Activated naive CD4-positive, alpha-beta T cell treated with anti-CD3 and anti-CD28 coated beads, Interleukin-2, amount 50 U/mL, for 24 hours (primary cell): ENCODE results near the gene KRTAP12-3.
"Not testable (repeated sequence)": the region's sequence is repeated elsewhere in the genome, so short reads cannot be mapped to it uniquely, and the experiment has no call there.

ENCODE experiments used
- H3K27ac Mint-ChIP-seq: one replicate; pipeline ENCODE4 v1.8.0; 2021; ENCODE audit warnings: mild to moderate bottlenecking, mixed read lengths
- H3K27me3 Mint-ChIP-seq: one replicate; pipeline ENCODE4 v1.8.0; 2021; ENCODE audit warnings: mixed read lengths
- H3K36me3 Mint-ChIP-seq: one replicate; pipeline ENCODE4 v1.8.0; 2021; ENCODE audit warnings: mixed read lengths
- H3K4me1 Mint-ChIP-seq: one replicate; pipeline ENCODE4 v1.8.0; 2021; ENCODE audit warnings: mixed read lengths
- H3K4me3 Mint-ChIP-seq: one replicate; pipeline ENCODE4 v1.8.0; 2021; ENCODE audit warnings: mild to moderate bottlenecking, mixed read lengths
- H3K9me3 Mint-ChIP-seq: one replicate; pipeline ENCODE4 v1.8.0; 2021; ENCODE audit warnings: mixed read lengths

The KRTAP12-3 gene

GRCh38 chr21:44638506-44639330 is 19.0 kb upstream of the KRTAP12-3 start:
- not testable (repeated sequence) for H3K4me1 Mint-ChIP-seq, H3K27me3 Mint-ChIP-seq, H3K36me3 Mint-ChIP-seq, H3K4me3 Mint-ChIP-seq
- Mint-ChIP-seq H3K27ac (peak overlapping the region; percentile 65), H3K9me3 (peaks cover 21% of the 10 kb centered on the region)

- H3K27ac Mint-ChIP-seq: peak overlapping the region; percentile 65
- no peaks in the 10 kb centered on the region for H3K4me1 Mint-ChIP-seq
- H3K9me3 Mint-ChIP-seq: peaks cover 17% of the 10 kb centered on the region
- H3K4me3 Mint-ChIP-seq: no peak overlapping the region
- peaks cover 2% of the 10 kb centered on the region for H3K36me3 Mint-ChIP-seq
- no peaks in the 10 kb centered on the region for H3K27me3 Mint-ChIP-seq
These were observed 18.4 kb upstream of the KRTAP12-3 start for GRCh38 chr21:44639331-44639655.

GRCh38 chr21:44640761-44641160 is 17.0 kb upstream of the KRTAP12-3 start:
- Mint-ChIP-seq H3K4me1 (no peaks in the 10 kb centered on the region), H3K27me3 (no peaks in the 10 kb centered on the region), H3K27ac (no peak overlapping the region), H3K36me3 (peaks cover 8% of the 10 kb centered on the region), H3K4me3 (no peak overlapping the region), H3K9me3 (peaks cover 22% of the 10 kb centered on the region)

- peaks cover 8% of the 10 kb centered on the region for H3K36me3 Mint-ChIP-seq
- H3K9me3 Mint-ChIP-seq: peaks cover 22% of the 10 kb centered on the region
- H3K4me3 Mint-ChIP-seq: no peak overlapping the region
- H3K27me3 Mint-ChIP-seq: no peaks in the 10 kb centered on the region
- H3K27ac Mint-ChIP-seq: no peak overlapping the region
- no peaks in the 10 kb centered on the region for H3K4me1 Mint-ChIP-seq
These were observed 13.9 kb upstream of the KRTAP12-3 start for GRCh38 chr21:44643741-44644310.

GRCh38 chr21:44644878-44645277 is 12.9 kb upstream of the KRTAP12-3 start:
- Mint-ChIP-seq H3K27me3 (no peaks in the 10 kb centered on the region), H3K9me3 (peaks cover 22% of the 10 kb centered on the region), H3K27ac (peak overlapping the region; percentile 62), H3K4me3 (no peak overlapping the region), H3K4me1 (no peaks in the 10 kb centered on the region), H3K36me3 (peaks cover 8% of the 10 kb centered on the region)

GRCh38 chr21:44646366-44647221 is 11.1 kb upstream of the KRTAP12-3 start, which contains the start of gene KRTAP10-11:
TSS of gene KRTAP10-11 (plus strand) at chr21:44646414. CDS start at chr21:44646459, 45 bp downstream.
- not testable (repeated sequence) for H3K4me1 Mint-ChIP-seq, H3K36me3 Mint-ChIP-seq, H3K27me3 Mint-ChIP-seq, H3K4me3 Mint-ChIP-seq
- Mint-ChIP-seq H3K27ac (peak within 1 kb of the TSS; percentile 70), H3K9me3 (peaks cover 14% of the 10 kb centered on the region)

- H3K27ac Mint-ChIP-seq: no peak overlapping the region
- H3K36me3 Mint-ChIP-seq: peaks cover 8% of the 10 kb centered on the region
- H3K4me1 Mint-ChIP-seq: peaks cover 3% of the 10 kb centered on the region
- no peaks in the 10 kb centered on the region for H3K27me3 Mint-ChIP-seq
- H3K4me3 Mint-ChIP-seq: no peak overlapping the region
- H3K9me3 Mint-ChIP-seq: peaks cover 11% of the 10 kb centered on the region
These were observed 10.5 kb upstream of the KRTAP12-3 start for GRCh38 chr21:44647222-44647552.

- Mint-ChIP-seq H3K27ac (no peak overlapping the region), H3K9me3 (peaks cover 10% of the 10 kb centered on the region)
These were observed 9.0 kb upstream of the KRTAP12-3 start for GRCh38 chr21:44648557-44649311.

GRCh38 chr21:44649521-44650100 is 8.1 kb upstream of the KRTAP12-3 start:
- peaks cover 5% of the 10 kb centered on the region for H3K9me3 Mint-ChIP-seq
- no peaks in the 10 kb centered on the region for H3K27me3 Mint-ChIP-seq
- no peak overlapping the region for H3K4me3 Mint-ChIP-seq
- peaks cover 4% of the 10 kb centered on the region for H3K36me3 Mint-ChIP-seq
- H3K4me1 Mint-ChIP-seq: peaks cover 16% of the 10 kb centered on the region
- no peak overlapping the region for H3K27ac Mint-ChIP-seq

More at GRCh38 chr21:44648557-44649311, 9.0 kb upstream of the KRTAP12-3 start:
- Mint-ChIP-seq H3K4me3 (no peak overlapping the region), H3K36me3 (peaks cover 8% of the 10 kb centered on the region), H3K4me1 (peaks cover 8% of the 10 kb centered on the region), H3K27me3 (no peaks in the 10 kb centered on the region)

GRCh38 chr21:44650265-44650972 is 7.3 kb upstream of the KRTAP12-3 start:
- Mint-ChIP-seq H3K4me3 (no peak overlapping the region), H3K4me1 (peaks cover 25% of the 10 kb centered on the region), H3K36me3 (peaks cover 1% of the 10 kb centered on the region), H3K9me3 (no peaks in the 10 kb centered on the region), H3K27ac (no peak overlapping the region), H3K27me3 (no peaks in the 10 kb centered on the region)

GRCh38 chr21:44650973-44651675 is 6.6 kb upstream of the KRTAP12-3 start:
- Mint-ChIP-seq H3K4me3 (no peak overlapping the region), H3K9me3 (peaks cover 1% of the 10 kb centered on the region), H3K36me3 (peaks cover 2% of the 10 kb centered on the region), H3K27me3 (no peaks in the 10 kb centered on the region), H3K4me1 (peaks cover 32% of the 10 kb centered on the region), H3K27ac (peak overlapping the region; percentile 51)

- peaks cover 11% of the 10 kb centered on the region for H3K36me3 Mint-ChIP-seq
- peaks cover 52% of the 10 kb centered on the region for H3K4me1 Mint-ChIP-seq
- H3K4me3 Mint-ChIP-seq: no peak overlapping the region
- H3K27ac Mint-ChIP-seq: no peak overlapping the region
- H3K27me3 Mint-ChIP-seq: no peaks in the 10 kb centered on the region
- H3K9me3 Mint-ChIP-seq: peaks cover 13% of the 10 kb centered on the region
These were observed 4.6 kb upstream of the KRTAP12-3 start for GRCh38 chr21:44653123-44653522.

GRCh38 chr21:44653656-44654575 is 3.8 kb upstream of the KRTAP12-3 start:
- H3K27ac Mint-ChIP-seq: peak overlapping the region; percentile 53
- H3K4me3 Mint-ChIP-seq: peak overlapping the region; percentile 26
- peaks cover 60% of the 10 kb centered on the region for H3K4me1 Mint-ChIP-seq
- no peaks in the 10 kb centered on the region for H3K27me3 Mint-ChIP-seq
- peaks cover 13% of the 10 kb centered on the region for H3K9me3 Mint-ChIP-seq
- peaks cover 11% of the 10 kb centered on the region for H3K36me3 Mint-ChIP-seq
